OCI-LY1 (cell line): ENCODE data around the gene RBMS3.

Experiments
- H2AFZ ChIP-seq: fragments of 200-600 bp; sonication (generic), shearing (Covaris generic); 2 replicates; pipeline ENCODE4 v1.6.0; 2014; ENCODE audit warnings: antibody characterized with exemption, mild to moderate bottlenecking, low read length
- H3F3A ChIP-seq: fragments of 200-600 bp; sonication (generic), shearing (Covaris generic); 2 replicates; pipeline ENCODE4 v1.6.0; 2014; ENCODE audit warnings: mild to moderate bottlenecking, antibody characterized with exemption, low read length, moderate library complexity; ENCODE audit not compliant: insufficient read depth
- H3K27ac ChIP-seq: fragments of 200-600 bp; sonication (generic); 2 replicates; pipeline ENCODE4 v1.5.1; 2014; ENCODE audit warnings: low read length, mixed run types, mild to moderate bottlenecking, low read depth; ENCODE audit not compliant: poor library complexity, severe bottlenecking
- H3K27me3 ChIP-seq: fragments of 200-600 bp; sonication (generic); 2 replicates; pipeline ENCODE4 v1.6.0; 2014; ENCODE audit warnings: antibody characterized with exemption, mild to moderate bottlenecking, low read length, moderate library complexity; ENCODE audit not compliant: insufficient read depth
- H3K36me3 ChIP-seq: fragments of 200-600 bp; sonication (generic); 2 replicates; pipeline ENCODE4 v1.6.1; 2014; ENCODE audit warnings: mild to moderate bottlenecking, antibody characterized with exemption, low read length, moderate library complexity, mixed read lengths; ENCODE audit not compliant: insufficient read depth
- H3K4me1 ChIP-seq: fragments of 200-600 bp; sonication (generic); 2 replicates; pipeline ENCODE4 v1.5.1; 2014; ENCODE audit warnings: mild to moderate bottlenecking, low read length, moderate library complexity; ENCODE audit not compliant: insufficient read depth, severe bottlenecking
- H3K4me2 ChIP-seq: fragments of 200-600 bp; sonication (generic), shearing (Covaris generic); 2 replicates; pipeline ENCODE4 v1.6.1; 2014; ENCODE audit warnings: low read length
- H3K4me3 ChIP-seq: fragments of 200-600 bp; sonication (generic); 2 replicates; pipeline ENCODE4 v1.5.1; 2014; ENCODE audit warnings: low read length, low read depth, mild to moderate bottlenecking, mixed read lengths; ENCODE audit not compliant: poor library complexity, severe bottlenecking
- H3K79me2 ChIP-seq: fragments of 200-600 bp; shearing (Covaris generic); 2 replicates; pipeline ENCODE4 v1.6.1; 2016; ENCODE audit warnings: mixed run types, low read length, mixed read lengths; ENCODE audit not compliant: insufficient read depth
- H3K9ac ChIP-seq: fragments of 200-600 bp; sonication (generic), shearing (Covaris generic); 2 replicates; pipeline ENCODE4 v1.6.1; 2014; ENCODE audit warnings: mild to moderate bottlenecking, low read length, mixed read lengths
- H3K9me2 ChIP-seq: fragments of 200-600 bp; sonication (generic), shearing (Covaris generic); 2 replicates; pipeline ENCODE4 v1.6.1; 2014; ENCODE audit warnings: low read depth, mild to moderate bottlenecking, low read length, mixed read lengths
- H3K9me3 ChIP-seq: fragments of 200-600 bp; shearing (Covaris generic); 2 replicates; pipeline ENCODE4 v1.6.1; 2014; ENCODE audit warnings: low read length, mixed read lengths
- H4K20me1 ChIP-seq: fragments of 200-600 bp; sonication (generic), shearing (Covaris generic); 2 replicates; pipeline ENCODE4 v1.6.0; 2016; ENCODE audit warnings: mild to moderate bottlenecking, low read length; ENCODE audit not compliant: insufficient read depth
- CTCF ChIP-seq: fragments of 200-600 bp; sonication (generic), shearing (Covaris generic); IDR thresholded peaks from 2 replicates; pipeline ENCODE4 v1.5.1; 2017; ENCODE audit warnings: mild to moderate bottlenecking, antibody characterized with exemption, low read length, moderate library complexity, mixed read lengths
- EZH2 ChIP-seq: fragments of 200-600 bp; sonication (generic), shearing (Covaris generic); IDR thresholded peaks from 2 replicates; pipeline ENCODE4 v1.8.0; 2017; ENCODE audit warnings: borderline replicate concordance, mixed run types, mild to moderate bottlenecking, antibody characterized with exemption, low read length, moderate library complexity, mixed read lengths

Gene RBMS3

GRCh38 chr3:29279806-29280205 is 1.1 kb upstream of the RBMS3 start:
- H3K27me3 ChIP-seq = no peaks in the 10 kb centered on the region
- peaks cover 50% of the 10 kb centered on the region for H3K4me1 ChIP-seq
- H4K20me1 ChIP-seq = no peaks in the 10 kb centered on the region
- H3K4me2 ChIP-seq = peak overlapping the region; percentile 98
- no peaks in the 10 kb centered on the region for H3K9me2 ChIP-seq
- peaks cover 36% of the 10 kb centered on the region for H3K79me2 ChIP-seq
- H3K9ac ChIP-seq = peak overlapping the region; percentile 93
- no peak overlapping the region for H2AFZ ChIP-seq
- peak overlapping the region; percentile 81 for H3K4me3 ChIP-seq
- H3K9me3 ChIP-seq = no peaks in the 10 kb centered on the region
- TF ChIP-seq CTCF (no peak), EZH2 (no peak)
- H3K36me3 ChIP-seq = no peaks in the 10 kb centered on the region
- no peaks in the 10 kb centered on the region for H3F3A ChIP-seq
- peak overlapping the region; percentile 91 for H3K27ac ChIP-seq

- no peak overlapping the region for H2AFZ ChIP-seq
- peak overlapping the region; percentile 81 for H3K4me3 ChIP-seq
- no peaks in the 10 kb centered on the region for H3K27me3 ChIP-seq
- peak overlapping the region; percentile 98 for H3K4me2 ChIP-seq
- H3K9me3 ChIP-seq = no peaks in the 10 kb centered on the region
- no peaks in the 10 kb centered on the region for H3K9me2 ChIP-seq
- no peaks in the 10 kb centered on the region for H3F3A ChIP-seq
- peaks cover 42% of the 10 kb centered on the region for H3K79me2 ChIP-seq
- H3K9ac ChIP-seq = peak overlapping the region; percentile 93
- H3K27ac ChIP-seq = peak overlapping the region; percentile 91
- H3K4me1 ChIP-seq = peaks cover 53% of the 10 kb centered on the region
- TF ChIP-seq EZH2 (no peak), CTCF (no peak)
- no peaks in the 10 kb centered on the region for H3K36me3 ChIP-seq
- no peaks in the 10 kb centered on the region for H4K20me1 ChIP-seq
Observed at GRCh38 chr3:29281094-29281343, 148 bp downstream of the RBMS3 start.

GRCh38 chr3:29281344-29282241 is 722 bp downstream of the RBMS3 start:
- Histone ChIP-seq H3K27me3 (no peaks in the 10 kb centered on the region), H3F3A (no peaks in the 10 kb centered on the region), H3K4me2 (peak overlapping the region; percentile 98), H3K4me3 (peak overlapping the region; percentile 81), H3K79me2 (peaks cover 48% of the 10 kb centered on the region), H3K4me1 (peaks cover 59% of the 10 kb centered on the region), H3K27ac (peak overlapping the region; percentile 91), H3K9me2 (no peaks in the 10 kb centered on the region), H3K36me3 (no peaks in the 10 kb centered on the region), H4K20me1 (no peaks in the 10 kb centered on the region), H2AFZ (no peak overlapping the region), H3K9me3 (no peaks in the 10 kb centered on the region), H3K9ac (peak overlapping the region; percentile 93)
- TF ChIP-seq EZH2 = no peak
- no peak for TF ChIP-seq CTCF
